Left ventricle myocardium inferior (tissue), 1 donor: ENCODE measurements around the gene TMEM242. TPM values are rescaled to one million over a fixed set of nuclear protein-coding genes. Genes with fewer than 3 reads are reported as not detected.

Experiments
- DNase-seq: peaks from one replicate; pipeline ENCODE4 v3.0.0-alpha.2; 2020
- H3K27ac ChIP-seq: fragments of 200-600 bp; replicated peaks from 2 replicates; pipeline ENCODE4 v1.8.0; 2021
- H3K27me3 ChIP-seq: fragments of 200-600 bp; 2 replicates; pipeline ENCODE4 v1.8.0; 2021; ENCODE audit warnings: low read depth
- H3K36me3 ChIP-seq: fragments of 200-600 bp; 2 replicates; pipeline ENCODE4 v1.8.0; 2021
- H3K4me1 ChIP-seq: fragments of 200-600 bp; 2 replicates; pipeline ENCODE4 v1.8.0; 2021
- H3K4me3 ChIP-seq: fragments of 200-600 bp; 2 replicates; pipeline ENCODE4 v1.8.0; 2021; ENCODE audit warnings: mild to moderate bottlenecking, moderate library complexity
- H3K9me3 ChIP-seq: fragments of 200-600 bp; replicated peaks from 2 replicates; pipeline ENCODE4 v1.8.0; 2021
- intact Hi-C: fragments of 100-400 bp; cut with micrococcal nuclease; formaldehyde crosslinking; loops from one replicate; pipeline ENCODE4 v1.11.0; 2022
- total RNA-seq: library from RNA; stranded (reverse); fragmentation: NEBNext Ultra II Directional; extraction: Animal tissue kit (Norgen Biotek cat#: 25700); gene quantifications from one replicate; pipeline ENCODE4 v1.2.1, GENCODE V29; 2021
- TF ChIP-seq, protein P1 (sequence below): fragments of 200-600 bp; IDR thresholded peaks from 2 replicates; pipeline ENCODE4 v1.8.0; 2021; ENCODE audit warnings: antibody characterized with exemption, mild to moderate bottlenecking, borderline replicate concordance
- donor health status: DM: no; HTN: yes; CAD: no; lungs with severe emphysema.

Gene TMEM242
- total RNA-seq, 1 donor from 2014 or later: 19.8 TPM

GRCh38 chr6:157323966-157324300 lies 614 bp upstream of the TMEM242 start:
- no peaks in the 10 kb centered on the region for H3K9me3 ChIP-seq
- H3K36me3 ChIP-seq: peaks cover 24% of the 10 kb centered on the region
- H3K27ac ChIP-seq: peak overlapping the region; percentile 97
- peak; percentile 80 for DNase-seq
- TF ChIP-seq, protein P1, sequence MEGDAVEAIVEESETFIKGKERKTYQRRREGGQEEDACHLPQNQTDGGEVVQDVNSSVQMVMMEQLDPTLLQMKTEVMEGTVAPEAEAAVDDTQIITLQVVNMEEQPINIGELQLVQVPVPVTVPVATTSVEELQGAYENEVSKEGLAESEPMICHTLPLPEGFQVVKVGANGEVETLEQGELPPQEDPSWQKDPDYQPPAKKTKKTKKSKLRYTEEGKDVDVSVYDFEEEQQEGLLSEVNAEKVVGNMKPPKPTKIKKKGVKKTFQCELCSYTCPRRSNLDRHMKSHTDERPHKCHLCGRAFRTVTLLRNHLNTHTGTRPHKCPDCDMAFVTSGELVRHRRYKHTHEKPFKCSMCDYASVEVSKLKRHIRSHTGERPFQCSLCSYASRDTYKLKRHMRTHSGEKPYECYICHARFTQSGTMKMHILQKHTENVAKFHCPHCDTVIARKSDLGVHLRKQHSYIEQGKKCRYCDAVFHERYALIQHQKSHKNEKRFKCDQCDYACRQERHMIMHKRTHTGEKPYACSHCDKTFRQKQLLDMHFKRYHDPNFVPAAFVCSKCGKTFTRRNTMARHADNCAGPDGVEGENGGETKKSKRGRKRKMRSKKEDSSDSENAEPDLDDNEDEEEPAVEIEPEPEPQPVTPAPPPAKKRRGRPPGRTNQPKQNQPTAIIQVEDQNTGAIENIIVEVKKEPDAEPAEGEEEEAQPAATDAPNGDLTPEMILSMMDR: no peak
- intact Hi-C loops: loop anchor here (10.0 kb wide), 1 partner anchor 51 kb away; no protein-coding TSS in a partner anchor
- peak overlapping the region; percentile 76 for H3K4me3 ChIP-seq
- H3K27me3 ChIP-seq: no peaks in the 10 kb centered on the region
- peaks cover 67% of the 10 kb centered on the region for H3K4me1 ChIP-seq

GRCh38 chr6:157322792-157323254 lies 496 bp downstream of the TMEM242 start:
- intact Hi-C loops: loop anchor here (10.0 kb wide), 1 partner anchor 52 kb away; no protein-coding TSS in a partner anchor
- Histone ChIP-seq H3K9me3 (no peaks in the 10 kb centered on the region), H3K27ac (peak overlapping the region; percentile 97), H3K27me3 (no peaks in the 10 kb centered on the region), H3K36me3 (peaks cover 35% of the 10 kb centered on the region), H3K4me3 (peak overlapping the region; percentile 76), H3K4me1 (peaks cover 56% of the 10 kb centered on the region)
- DNase-seq: peak; percentile 85
- TF ChIP-seq, protein P1: no peak

GRCh38 chr6:157316871-157317814 lies 6.2 kb downstream of the TMEM242 start:
- Histone ChIP-seq H3K27ac (peak overlapping the region; percentile 73), H3K4me3 (no peak overlapping the region), H3K27me3 (no peaks in the 10 kb centered on the region), H3K9me3 (no peaks in the 10 kb centered on the region), H3K4me1 (peaks cover 38% of the 10 kb centered on the region), H3K36me3 (peaks cover 60% of the 10 kb centered on the region)
- TF ChIP-seq, protein P1: no peak
- intact Hi-C loops: loop anchor here (5.0 to 10.0 kb wide), 2 partner anchors 278 to 350 kb away; no protein-coding TSS in a partner anchor
- DNase-seq: peak; percentile 68

- intact Hi-C loops: loop anchor here (5.0 to 10.0 kb wide), 2 partner anchors 280 to 352 kb away; no protein-coding TSS in a partner anchor
- H3K4me1 ChIP-seq: peaks cover 25% of the 10 kb centered on the region
- H3K9me3 ChIP-seq: no peaks in the 10 kb centered on the region
- no peaks in the 10 kb centered on the region for H3K27me3 ChIP-seq
- no peak for DNase-seq
- peak overlapping the region; percentile 4 for H3K27ac ChIP-seq
- TF ChIP-seq, protein P1: peak; percentile 82
- H3K36me3 ChIP-seq: peaks cover 48% of the 10 kb centered on the region
- H3K4me3 ChIP-seq: no peak overlapping the region
Measured at GRCh38 chr6:157314705-157315321, 8.5 kb downstream of the TMEM242 start.
